CD4-positive, alpha-beta T cell (primary cell): Measurements from ENCODE around the gene ATRNL1. TPM values are rescaled to one million over a fixed set of nuclear protein-coding genes. Genes with fewer than 3 reads are reported as not detected.

Experiments
- ATAC-seq: fragments of 200-7000 bp; cut with Tn5 transposase; one replicate; pipeline ENCODE4 v1.10.0; 2022; ENCODE audit warnings: mild to moderate bottlenecking; ENCODE audit not compliant: poor library complexity
- CTCF ChIA-PET: fragments of 350-600 bp; sonication (Branson Sonifier 250); formaldehyde crosslinking; loops from one replicate; lab custom pipeline; 2021; ENCODE audit warnings: antibody characterized with exemption, inconsistent platforms; lab: Charles Lee
- POLR2A ChIA-PET: fragments of 350-600 bp; sonication (Branson Sonifier 250); formaldehyde crosslinking; loops from one replicate; lab custom pipeline; 2021; ENCODE audit warnings: antibody characterized with exemption, inconsistent platforms; lab: Charles Lee
- DNase-seq, 14 experiments: peaks; one replicate each; pipeline ENCODE4 v3.0.0-alpha.2; 2013 to 2020; ENCODE audit warnings: mixed read lengths in 2 of 14
- H3K27ac ChIP-seq, 2 donors: one replicate each; pipeline versions ENCODE4 v1.5.1 to v1.7.0; 2013; ENCODE audit warnings: low read length in 2 of 2, low read depth in 1 of 2, mild to moderate bottlenecking in 1 of 2
- H3K27me3 ChIP-seq, 2 experiments: 1 replicate in 1 of 2; 2 replicates in 1 of 2; pipeline versions ENCODE4 v1.6.1 to v1.7.0; 2013; ENCODE audit warnings: low read length in 2 of 2, control low read depth in 1 of 2, mild to moderate bottlenecking in 1 of 2, moderate library complexity in 1 of 2; ENCODE audit not compliant: insufficient read depth in 2 of 2, control insufficient read depth in 1 of 2
- H3K36me3 ChIP-seq: one replicate; pipeline ENCODE4 v1.6.1; 2013; ENCODE audit warnings: low read length, control low read depth; ENCODE audit not compliant: insufficient read depth
- H3K4me1 ChIP-seq: one replicate; pipeline ENCODE4 v1.6.1; 2013; ENCODE audit warnings: low read length, control low read depth; ENCODE audit not compliant: insufficient read depth
- H3K4me3 ChIP-seq: one replicate; pipeline ENCODE4 v1.5.1; 2013; ENCODE audit warnings: mild to moderate bottlenecking, low read length, moderate library complexity
- H3K9me3 ChIP-seq, 2 experiments: 1 replicate in 1 of 2; 2 replicates in 1 of 2; pipeline versions ENCODE4 v1.6.1 to v1.7.0; 2013; ENCODE audit warnings: low read length in 2 of 2, mild to moderate bottlenecking in 2 of 2, control low read depth in 1 of 2, moderate library complexity in 1 of 2; ENCODE audit not compliant: control insufficient read depth in 1 of 2, insufficient read depth in 1 of 2
- H3K27ac Mint-ChIP-seq: one replicate; pipeline ENCODE4 v1.8.0; 2020; ENCODE audit warnings: mixed read lengths
- H3K27me3 Mint-ChIP-seq: one replicate; pipeline ENCODE4 v1.8.0; 2021; ENCODE audit warnings: mixed read lengths
- H3K36me3 Mint-ChIP-seq: one replicate; pipeline ENCODE4 v1.8.0; 2021; ENCODE audit warnings: low read depth, mixed read lengths
- H3K4me1 Mint-ChIP-seq: one replicate; pipeline ENCODE4 v1.8.0; 2021; ENCODE audit warnings: low read depth, mixed read lengths
- H3K4me3 Mint-ChIP-seq: one replicate; pipeline ENCODE4 v1.8.0; 2020; ENCODE audit warnings: mild to moderate bottlenecking, mixed read lengths
- H3K9me3 Mint-ChIP-seq: one replicate; pipeline ENCODE4 v1.8.0; 2020; ENCODE audit warnings: mixed read lengths
- CTCF ChIP-seq: fragments of 200-600 bp; IDR thresholded peaks from one replicate; pipeline ENCODE4 v1.8.0; 2022; ENCODE audit warnings: antibody characterized with exemption, mild to moderate bottlenecking
- intact Hi-C, 2 experiments: fragments of 100-400 bp; cut with DNase I in 1 of 2; cut with micrococcal nuclease in 1 of 2; formaldehyde crosslinking; loops; one replicate each; pipeline versions ENCODE4 v1.15.1 to v1.9.0; 2023 to 2025; cut with DNase I, micrococcal nuclease
- total RNA-seq, 174 experiments: library from RNA in 2 of 174; stranded (reverse) in 2 of 174; gene quantifications; one replicate each; pipeline ENCODE4 v1.2.3 and lab custom pipeline; 2021 to 2026

ATRNL1 gene
- total RNA-seq, 2 experiments from 2014 or later: not detected

GRCh38 chr10:115909962-115910731 is 817.0 kb downstream of the ATRNL1 start:
- Mint-ChIP-seq H3K36me3 (no peaks in the 10 kb centered on the region), H3K9me3 (peaks cover 6% of the 10 kb centered on the region), H3K4me3 (no peak overlapping the region), H3K27ac (no peak overlapping the region), H3K4me1 (no peaks in the 10 kb centered on the region), H3K27me3 (no peaks in the 10 kb centered on the region)
- H3K27me3 ChIP-seq: no peaks in the 10 kb centered on the region
- no peak for ATAC-seq
- no peak for TF ChIP-seq CTCF
- no peak overlapping the region for H3K27ac ChIP-seq
- H3K4me1 ChIP-seq: no peaks in the 10 kb centered on the region
- intact Hi-C loops: no loop called here
- POLR2A ChIA-PET: no interaction called here
- peaks cover 4 to 11% of the 10 kb centered on the region in 2 experiments for H3K9me3 ChIP-seq
- DNase-seq: no peak
- H3K36me3 ChIP-seq: no peaks in the 10 kb centered on the region
- no peak overlapping the region for H3K4me3 ChIP-seq
- CTCF ChIA-PET: no interaction called here

- intact Hi-C loops: no loop called here
- no peak for TF ChIP-seq CTCF
- DNase-seq: no peak
Measured at GRCh38 chr10:115914475-115914874, 821.3 kb downstream of the ATRNL1 start.

GRCh38 chr10:115915429-115915828 is 822.3 kb downstream of the ATRNL1 start:
- H3K27me3 ChIP-seq: no peaks in the 10 kb centered on the region
- no peaks in the 10 kb centered on the region for H3K27me3 Mint-ChIP-seq
- ATAC-seq: no peak
- no peak for DNase-seq
- ChIA-PET CTCF (no interaction called here), POLR2A (no interaction called here)
- no peaks in the 10 kb centered on the region for H3K4me1 ChIP-seq
- no peak overlapping the region for H3K27ac ChIP-seq
- no peaks in the 10 kb centered on the region for H3K36me3 ChIP-seq
- H3K27ac Mint-ChIP-seq: no peak overlapping the region
- H3K36me3 Mint-ChIP-seq: no peaks in the 10 kb centered on the region
- TF ChIP-seq CTCF: no peak
- intact Hi-C loops: no loop called here
- peaks cover 4 to 11% of the 10 kb centered on the region in 2 experiments for H3K9me3 ChIP-seq
- H3K9me3 Mint-ChIP-seq: peaks cover 8% of the 10 kb centered on the region
- H3K4me3 Mint-ChIP-seq: no peak overlapping the region
- H3K4me3 ChIP-seq: no peak overlapping the region
- no peaks in the 10 kb centered on the region for H3K4me1 Mint-ChIP-seq

More at GRCh38 chr10:115914475-115914874, 821.3 kb downstream of the ATRNL1 start:
- Mint-ChIP-seq H3K4me1 (no peaks in the 10 kb centered on the region), H3K27me3 (no peaks in the 10 kb centered on the region), H3K4me3 (no peak overlapping the region), H3K9me3 (peaks cover 8% of the 10 kb centered on the region), H3K27ac (no peak overlapping the region), H3K36me3 (no peaks in the 10 kb centered on the region)
- Histone ChIP-seq H3K4me3 (no peak overlapping the region), H3K27me3 (no peaks in the 10 kb centered on the region), H3K27ac (no peak overlapping the region), H3K4me1 (no peaks in the 10 kb centered on the region), H3K36me3 (no peaks in the 10 kb centered on the region), H3K9me3 (peaks cover 4 to 11% of the 10 kb centered on the region in 2 experiments)
- POLR2A ChIA-PET: no interaction called here
- CTCF ChIA-PET: no interaction called here
- no peak for ATAC-seq
